ENCODE measurements around the gene NLRP6.
"Not testable (repeated sequence)": the region's sequence is repeated elsewhere in the genome, so short reads cannot be mapped to it uniquely, and the experiment has no call there.

Gene NLRP6

GRCh38 chr11:309979-310572 is 31.9 kb downstream of the NLRP6 start:
- not testable (repeated sequence) for DNase-seq

GRCh38 chr11:311013-311748 is 33.0 kb downstream of the NLRP6 start:
- not testable (repeated sequence) for DNase-seq

- DNase-seq, result no peak
Measured at GRCh38 chr11:312092-312816, 34.0 kb downstream of the NLRP6 start.

- no peak for DNase-seq
Measured at GRCh38 chr11:313304-313786, 35.1 kb downstream of the NLRP6 start.

- peak; percentile 82 for DNase-seq
Measured at GRCh38 chr11:313787-314553, 35.8 kb downstream of the NLRP6 start, which contains the start of gene IFITM1. TSS of gene IFITM1 (plus strand) at chr11:314040. CDS start at chr11:314171, 131 bp downstream.

GRCh38 chr11:314554-314875 is 36.3 kb downstream of the NLRP6 start:
- not testable (repeated sequence) for DNase-seq

GRCh38 chr11:315051-315481 is 36.9 kb downstream of the NLRP6 start:
- DNase-seq, result no peak

- no peak for DNase-seq
Measured at GRCh38 chr11:315516-315994, 37.3 kb downstream of the NLRP6 start.

GRCh38 chr11:316031-316701 is 38.0 kb downstream of the NLRP6 start:
- DNase-seq, result no peak

GRCh38 chr11:316891-317301 is 38.7 kb downstream of the NLRP6 start:
- no peak for DNase-seq

- not testable (repeated sequence) for DNase-seq
Measured at GRCh38 chr11:317668-318404, 39.6 kb downstream of the NLRP6 start.

- DNase-seq, result not testable (repeated sequence)
Measured at GRCh38 chr11:318405-319120, 40.4 kb downstream of the NLRP6 start.

GRCh38 chr11:319121-319887 is 41.1 kb downstream of the NLRP6 start:
- DNase-seq, result not testable (repeated sequence)

GRCh38 chr11:319888-320273 is 41.7 kb downstream of the NLRP6 start:
- DNase-seq, result not testable (repeated sequence)

GRCh38 chr11:324156-324555 is 45.9 kb downstream of the NLRP6 start:
- no peak for DNase-seq

- not testable (repeated sequence) for DNase-seq
Measured at GRCh38 chr11:324593-325517, 46.6 kb downstream of the NLRP6 start.

- DNase-seq, result no peak
Measured at GRCh38 chr11:325796-326591, 47.8 kb downstream of the NLRP6 start.

GRCh38 chr11:326592-326841 is 48.3 kb downstream of the NLRP6 start:
- DNase-seq, result no peak

Data from GDM1 (cell line).